Natural killer cell (primary cell): ENCODE measurements around the gene FER. TPM values are rescaled to one million over a fixed set of nuclear protein-coding genes. Genes with fewer than 3 reads are reported as not detected.

Source experiments
- ATAC-seq, 3 donors: fragments of 150-1000 bp in 2 of 3; fragments of 200-7000 bp in 1 of 3; cut with Tn5 transposase; 1 replicate in 1 of 3; 2 replicates in 2 of 3; pipeline ENCODE4 v1.10.0; 2021; ENCODE audit warnings: mild to moderate bottlenecking in 2 of 3, moderate library complexity in 2 of 3
- DNase-seq, 2 donors: peaks; one replicate each; pipeline versions ENCODE4 v3.0.0 to v3.0.0-alpha.2; 2013 to 2021; ENCODE audit warnings: mixed read lengths in 1 of 2
- H3K27ac ChIP-seq: one replicate; pipeline ENCODE4 v1.5.1; 2013; ENCODE audit warnings: mild to moderate bottlenecking, low read length
- H3K27me3 ChIP-seq: one replicate; pipeline ENCODE4 v1.6.1; 2013; ENCODE audit warnings: low read length; ENCODE audit not compliant: control insufficient read depth, insufficient read depth
- H3K36me3 ChIP-seq: one replicate; pipeline ENCODE4 v1.6.1; 2013; ENCODE audit warnings: low read length; ENCODE audit not compliant: control insufficient read depth, insufficient read depth
- H3K4me1 ChIP-seq: one replicate; pipeline ENCODE4 v1.6.1; 2013; ENCODE audit warnings: low read length; ENCODE audit not compliant: control insufficient read depth, insufficient read depth
- H3K4me3 ChIP-seq: one replicate; pipeline ENCODE4 v1.5.1; 2013; ENCODE audit warnings: low read length
- H3K9me3 ChIP-seq: one replicate; pipeline ENCODE4 v1.6.1; 2013; ENCODE audit warnings: low read length; ENCODE audit not compliant: control insufficient read depth, insufficient read depth
- H3K27ac Mint-ChIP-seq, 2 donors: one replicate each; pipeline ENCODE4 v1.8.0; 2022; ENCODE audit warnings: mild to moderate bottlenecking in 2 of 2, mixed read lengths in 2 of 2, moderate library complexity in 1 of 2
- H3K27me3 Mint-ChIP-seq, 2 donors: one replicate each; pipeline ENCODE4 v1.8.0; 2022; ENCODE audit warnings: low read depth in 2 of 2, mixed read lengths in 2 of 2
- H3K36me3 Mint-ChIP-seq: one replicate; pipeline ENCODE4 v1.8.0; 2022; ENCODE audit warnings: mixed read lengths
- H3K4me1 Mint-ChIP-seq, 2 donors: one replicate each; pipeline ENCODE4 v1.8.0; 2022; ENCODE audit warnings: mixed read lengths in 2 of 2
- H3K4me3 Mint-ChIP-seq: one replicate; pipeline ENCODE4 v1.8.0; 2022; ENCODE audit warnings: mild to moderate bottlenecking, moderate library complexity, mixed read lengths
- H3K9me3 Mint-ChIP-seq, 2 donors: one replicate each; pipeline ENCODE4 v1.8.0; 2022; ENCODE audit warnings: mixed read lengths in 2 of 2
- CTCF ChIP-seq: fragments of 200-600 bp; IDR thresholded peaks from one replicate; pipeline ENCODE4 v1.8.0; 2022; ENCODE audit warnings: antibody characterized with exemption
- WGBS: methylation state at CpG from one replicate; pipeline ENCODE4 v1.1.7; 2013; ENCODE audit warnings: missing lambda C conversion rate; ENCODE audit not compliant: insufficient coverage; 5-methylcytosine and 5-hydroxymethylcytosine counted together
- intact Hi-C: fragments of 100-400 bp; cut with micrococcal nuclease; formaldehyde crosslinking; loops from one replicate; pipeline ENCODE4 v1.14.2; 2022
- total RNA-seq, 4 donors: library from RNA; stranded (reverse); fragments of 120-200 nt in 1 of 4; gene quantifications; one replicate each; pipeline versions ENCODE4 v1.2.3 to v1.2.4, GENCODE V29; 2013 to 2022

Gene FER
- total RNA-seq, 3 donors from 2014 or later (not counting 1 experiment from before 2014, with no cell fraction given), result 17.3 to 25.2 (median 19.4) TPM

GRCh38 chr5:109063223-109063622 is 315.5 kb downstream of the FER start:
- intact Hi-C loops, result no loop called here
- H3K27me3 Mint-ChIP-seq, result no peaks in the 10 kb centered on the region
- H3K36me3 Mint-ChIP-seq, result no peaks in the 10 kb centered on the region
- H3K4me3 Mint-ChIP-seq, result no peak overlapping the region
- no peaks in the 10 kb centered on the region for H3K4me1 Mint-ChIP-seq
- WGBS, result 100% methylated on average over 1 of the region's 1 CpG
- no peak for ATAC-seq
- Histone ChIP-seq H3K4me3 (no peak overlapping the region), H3K27me3 (no peaks in the 10 kb centered on the region), H3K9me3 (no peaks in the 10 kb centered on the region), H3K36me3 (no peaks in the 10 kb centered on the region), H3K27ac (no peak overlapping the region), H3K4me1 (no peaks in the 10 kb centered on the region)
- H3K9me3 Mint-ChIP-seq, result no peaks in the 10 kb centered on the region
- TF ChIP-seq CTCF, result no peak
- no peak overlapping the region for H3K27ac Mint-ChIP-seq
- DNase-seq, result no peak

GRCh38 chr5:109076741-109077140 is 329.0 kb downstream of the FER start:
- Mint-ChIP-seq H3K4me1 (no peaks in the 10 kb centered on the region), H3K27me3 (no peaks in the 10 kb centered on the region), H3K4me3 (no peak overlapping the region), H3K36me3 (no peaks in the 10 kb centered on the region), H3K27ac (no peak overlapping the region), H3K9me3 (no peaks in the 10 kb centered on the region)
- Histone ChIP-seq H3K27me3 (no peaks in the 10 kb centered on the region), H3K9me3 (no peaks in the 10 kb centered on the region), H3K4me3 (no peak overlapping the region), H3K27ac (no peak overlapping the region), H3K4me1 (no peaks in the 10 kb centered on the region), H3K36me3 (no peaks in the 10 kb centered on the region)
- no peak for ATAC-seq
- no peak for TF ChIP-seq CTCF
- DNase-seq, result no peak
- 100% methylated on average over 2 of the region's 2 CpGs for WGBS
- intact Hi-C loops, result no loop called here

- Mint-ChIP-seq H3K27me3 (no peaks in the 10 kb centered on the region), H3K27ac (no peak overlapping the region), H3K36me3 (no peaks in the 10 kb centered on the region), H3K4me1 (no peaks in the 10 kb centered on the region), H3K9me3 (no peaks in the 10 kb centered on the region), H3K4me3 (no peak overlapping the region)
- no peaks in the 10 kb centered on the region for H3K36me3 ChIP-seq
- no peaks in the 10 kb centered on the region for H3K4me1 ChIP-seq
- ATAC-seq (no peak), DNase-seq (no peak)
- no peaks in the 10 kb centered on the region for H3K27me3 ChIP-seq
- H3K27ac ChIP-seq, result no peak overlapping the region
- no peaks in the 10 kb centered on the region for H3K9me3 ChIP-seq
- no peak overlapping the region for H3K4me3 ChIP-seq
- no peak for TF ChIP-seq CTCF
- intact Hi-C loops, result no loop called here
These were observed 330.8 kb downstream of the FER start for GRCh38 chr5:109078448-109078847.

- H3K27me3 ChIP-seq, result no peaks in the 10 kb centered on the region
- H3K9me3 ChIP-seq, result no peaks in the 10 kb centered on the region
- DNase-seq, result no peak
- TF ChIP-seq CTCF, result no peak
- H3K27me3 Mint-ChIP-seq, result no peaks in the 10 kb centered on the region
- H3K36me3 Mint-ChIP-seq, result no peaks in the 10 kb centered on the region
- intact Hi-C loops, result no loop called here
- H3K4me1 ChIP-seq, result no peaks in the 10 kb centered on the region
- H3K36me3 ChIP-seq, result no peaks in the 10 kb centered on the region
- no peak overlapping the region for H3K27ac ChIP-seq
- H3K4me3 Mint-ChIP-seq, result no peak overlapping the region
- no peaks in the 10 kb centered on the region for H3K9me3 Mint-ChIP-seq
- H3K4me1 Mint-ChIP-seq, result no peaks in the 10 kb centered on the region
- ATAC-seq, result no peak
- 96% methylated on average over 3 of the region's 3 CpGs for WGBS
- H3K27ac Mint-ChIP-seq, result no peak overlapping the region
- no peak overlapping the region for H3K4me3 ChIP-seq
These were observed 332.8 kb downstream of the FER start for GRCh38 chr5:109080481-109080880.
